Astrocyte of the cerebellum (primary cell): ENCODE data around the gene FBXO17.

Source experiments
- DNase-seq: peaks from one replicate; pipeline ENCODE4 v3.0.0-alpha.2; 2011; ENCODE audit warnings: low read depth
- H3K4me3 ChIP-seq: 2 replicates; pipeline ENCODE4 v1.5.1; 2011; ENCODE audit warnings: mild to moderate bottlenecking, low read depth, low read length, moderate library complexity
- CTCF ChIP-seq: IDR thresholded peaks from 2 replicates; pipeline ENCODE4 v1.5.1; 2012; ENCODE audit warnings: low read length, low read depth, moderate library complexity, mild to moderate bottlenecking; ENCODE audit errors: missing control alignments
- in situ Hi-C: cut with HindIII; loops from 2 replicates; pipeline ENCODE4 v1.10.0; 2017; ENCODE audit warnings: low sequenced_read_pairs

The FBXO17 gene

GRCh38 chr19:38892841-38893240 is 82.7 kb downstream of the FBXO17 start:
- in situ Hi-C loops, result no loop called here
- no peak overlapping the region for H3K4me3 ChIP-seq
- no peak for TF ChIP-seq CTCF
- DNase-seq, result no peak

- in situ Hi-C loops, result no loop called here
- H3K4me3 ChIP-seq, result no peak overlapping the region
- no peak for DNase-seq
- no peak for TF ChIP-seq CTCF
These were observed 83.8 kb downstream of the FBXO17 start for GRCh38 chr19:38891771-38892170.
